GM10248 (cell line): ENCODE data around the gene PLA2G12A.

Experiments
- CTCF ChIA-PET: fragments of 300-600 bp; sonication (Branson Sonifier 250); formaldehyde crosslinking; extraction: SDS; loops from one replicate; lab custom pipeline; 2021; ENCODE audit warnings: antibody characterized with exemption; lab: Yijun Ruan, JAX
- POLR2A ChIA-PET: fragments of 350-650 bp; sonication (Branson Sonifier 250); formaldehyde crosslinking; extraction: SDS; loops from one replicate; lab custom pipeline; 2020; ENCODE audit warnings: antibody characterized with exemption; lab: Yijun Ruan, JAX
- DNase-seq: peaks from one replicate; pipeline ENCODE4 v3.0.0; 2012; ENCODE audit errors: extremely low spot score
- TF ChIP-seq, protein P1 (sequence below): IDR thresholded peaks from 2 replicates; pipeline ENCODE4 v1.5.1; 2012; ENCODE audit warnings: mild to moderate bottlenecking, low read depth; ENCODE audit errors: extremely low read depth, missing control alignments, control extremely low read depth

PLA2G12A gene

DNA sequence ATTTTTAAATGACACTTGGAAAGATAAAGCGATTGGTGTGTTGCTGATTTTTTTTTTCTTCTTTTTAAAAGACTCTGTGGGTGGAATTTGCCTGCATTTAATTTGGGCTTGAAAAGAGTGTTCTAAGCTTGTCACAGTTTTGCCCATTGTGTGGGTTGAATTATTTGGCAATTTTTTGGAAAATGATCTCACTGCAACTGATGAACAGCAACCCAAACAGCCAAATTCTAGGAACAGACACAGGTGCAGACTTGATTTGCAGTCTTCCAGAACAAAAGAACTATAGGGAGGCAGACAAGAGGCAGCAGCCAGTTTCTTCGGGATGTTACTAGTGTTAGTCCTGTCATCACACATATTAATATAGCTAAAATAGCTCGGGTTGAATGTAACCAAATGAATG, 67.1 kb downstream of the PLA2G12A start:
- POLR2A ChIA-PET: no interaction called here
- DNase-seq: no peak
- CTCF ChIA-PET: interaction anchor here (0.8 to 3.2 kb wide), 6 partner anchors 8 to 143 kb away, joined by 3 to 12 read pairs (median 4); no protein-coding TSS in a partner anchor
- TF ChIP-seq, protein P1, sequence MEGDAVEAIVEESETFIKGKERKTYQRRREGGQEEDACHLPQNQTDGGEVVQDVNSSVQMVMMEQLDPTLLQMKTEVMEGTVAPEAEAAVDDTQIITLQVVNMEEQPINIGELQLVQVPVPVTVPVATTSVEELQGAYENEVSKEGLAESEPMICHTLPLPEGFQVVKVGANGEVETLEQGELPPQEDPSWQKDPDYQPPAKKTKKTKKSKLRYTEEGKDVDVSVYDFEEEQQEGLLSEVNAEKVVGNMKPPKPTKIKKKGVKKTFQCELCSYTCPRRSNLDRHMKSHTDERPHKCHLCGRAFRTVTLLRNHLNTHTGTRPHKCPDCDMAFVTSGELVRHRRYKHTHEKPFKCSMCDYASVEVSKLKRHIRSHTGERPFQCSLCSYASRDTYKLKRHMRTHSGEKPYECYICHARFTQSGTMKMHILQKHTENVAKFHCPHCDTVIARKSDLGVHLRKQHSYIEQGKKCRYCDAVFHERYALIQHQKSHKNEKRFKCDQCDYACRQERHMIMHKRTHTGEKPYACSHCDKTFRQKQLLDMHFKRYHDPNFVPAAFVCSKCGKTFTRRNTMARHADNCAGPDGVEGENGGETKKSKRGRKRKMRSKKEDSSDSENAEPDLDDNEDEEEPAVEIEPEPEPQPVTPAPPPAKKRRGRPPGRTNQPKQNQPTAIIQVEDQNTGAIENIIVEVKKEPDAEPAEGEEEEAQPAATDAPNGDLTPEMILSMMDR: no peak

GRCh38 chr4:109662116-109662515, 67.8 kb downstream of the PLA2G12A start:
- ChIA-PET POLR2A (no interaction called here), CTCF (interaction anchor here (0.9 to 3.2 kb wide), 4 partner anchors 12 to 144 kb away, joined by 3 to 12 read pairs (median 4); no protein-coding TSS in a partner anchor)
- TF ChIP-seq, protein P1: no peak
- DNase-seq: no peak
